Measurements from ENCODE around the gene INAVA.

Gene INAVA

DNA sequence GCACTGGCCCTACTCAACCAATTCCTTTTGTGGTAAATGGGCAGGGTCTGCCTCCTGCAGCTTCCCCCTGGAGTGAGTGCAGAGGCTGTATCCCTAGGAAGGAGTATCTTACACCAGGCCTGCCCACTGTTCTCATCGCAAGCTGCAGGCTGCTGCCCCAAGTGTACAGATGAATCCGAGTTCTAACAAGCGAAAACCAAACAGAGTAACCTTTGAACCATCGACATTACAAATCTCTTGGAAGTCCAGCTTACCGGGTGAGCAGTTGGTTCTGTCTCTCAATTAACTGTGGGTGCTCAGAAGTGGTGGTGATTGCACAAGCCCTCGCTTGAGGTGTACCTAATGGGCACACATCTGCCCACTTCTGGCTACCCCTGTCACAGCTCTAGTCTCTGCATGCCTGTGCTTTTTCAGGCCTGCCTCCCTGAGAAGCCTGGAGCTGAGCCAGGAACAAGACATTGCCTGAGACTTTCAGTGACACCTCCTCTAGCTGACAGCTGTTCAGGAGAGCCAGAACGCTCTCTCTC lies 22.7 kb downstream of the INAVA start:
- Mint-ChIP-seq H3K4me1 (no peaks in the 10 kb centered on the region), H3K36me3 (ENCODE audit: low read depth) (peaks cover 5% of the 10 kb centered on the region), H3K27ac (no peak overlapping the region), H3K27me3 (ENCODE audit: low read depth, poor library complexity) (peaks cover 7% of the 10 kb centered on the region), H3K9me3 (no peaks in the 10 kb centered on the region), H3K4me3 (no peak overlapping the region)
- no peak for TF ChIP-seq CTCF (IDR thresholded peaks at IDR 0.05)
- DNase-seq: no peak

DNA sequence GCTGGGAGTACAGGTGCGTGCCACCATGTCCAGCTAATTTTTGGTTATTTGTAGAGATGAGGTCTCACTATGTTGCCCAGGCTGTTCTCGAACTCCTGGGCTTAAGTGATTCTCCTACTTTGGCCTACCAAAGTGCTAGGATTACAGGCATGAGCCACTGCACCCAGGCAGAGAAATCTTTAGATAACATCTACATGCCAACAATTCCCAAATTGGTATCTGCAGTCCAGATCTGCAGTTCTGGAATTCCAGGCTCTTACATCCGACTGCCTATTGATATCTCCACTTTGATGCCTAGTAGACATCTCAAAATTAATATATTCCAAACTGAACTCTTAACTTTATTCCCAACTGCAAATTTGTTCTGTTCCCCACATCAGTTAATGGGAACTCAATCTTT lies 23.3 kb downstream of the INAVA start:
- no peak for DNase-seq
- no peak overlapping the region for H3K27ac Mint-ChIP-seq
- no peaks in the 10 kb centered on the region for H3K9me3 Mint-ChIP-seq
- H3K4me1 Mint-ChIP-seq: no peaks in the 10 kb centered on the region
- H3K4me3 Mint-ChIP-seq: no peak overlapping the region
- H3K27me3 Mint-ChIP-seq (ENCODE audit: low read depth, poor library complexity): peaks cover 7% of the 10 kb centered on the region
- no peaks in the 10 kb centered on the region for H3K36me3 Mint-ChIP-seq (ENCODE audit: low read depth)
- no peak for TF ChIP-seq CTCF (IDR thresholded peaks at IDR 0.05)

DNA sequence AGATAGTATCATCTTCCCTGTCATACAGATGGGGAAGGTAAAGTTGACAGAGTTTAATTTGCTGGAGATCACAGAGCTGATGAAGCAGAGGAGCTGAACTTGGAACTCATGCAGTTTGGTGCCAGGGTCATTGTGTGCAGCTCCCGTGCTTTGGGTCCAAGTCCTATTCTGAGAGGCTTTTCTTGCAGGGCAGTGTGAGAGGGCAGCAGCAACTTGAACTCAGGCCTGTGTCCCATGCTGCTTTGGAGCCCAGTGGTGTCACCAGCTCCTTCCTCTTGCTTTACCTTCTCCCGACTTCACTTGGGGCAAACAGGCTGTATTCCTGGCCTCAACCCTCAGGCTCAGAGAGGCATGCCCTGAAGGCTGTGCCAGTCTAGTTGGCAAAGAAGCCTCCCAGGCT lies 24.7 kb downstream of the INAVA start:
- H3K27me3 Mint-ChIP-seq (ENCODE audit: low read depth, poor library complexity): peaks cover 13% of the 10 kb centered on the region
- H3K36me3 Mint-ChIP-seq (ENCODE audit: low read depth): no peaks in the 10 kb centered on the region
- no peak overlapping the region for H3K27ac Mint-ChIP-seq
- H3K4me1 Mint-ChIP-seq: no peaks in the 10 kb centered on the region
- H3K9me3 Mint-ChIP-seq: no peaks in the 10 kb centered on the region
- no peak overlapping the region for H3K4me3 Mint-ChIP-seq
- TF ChIP-seq CTCF (IDR thresholded peaks at IDR 0.05): no peak
- DNase-seq: no peak

DNA sequence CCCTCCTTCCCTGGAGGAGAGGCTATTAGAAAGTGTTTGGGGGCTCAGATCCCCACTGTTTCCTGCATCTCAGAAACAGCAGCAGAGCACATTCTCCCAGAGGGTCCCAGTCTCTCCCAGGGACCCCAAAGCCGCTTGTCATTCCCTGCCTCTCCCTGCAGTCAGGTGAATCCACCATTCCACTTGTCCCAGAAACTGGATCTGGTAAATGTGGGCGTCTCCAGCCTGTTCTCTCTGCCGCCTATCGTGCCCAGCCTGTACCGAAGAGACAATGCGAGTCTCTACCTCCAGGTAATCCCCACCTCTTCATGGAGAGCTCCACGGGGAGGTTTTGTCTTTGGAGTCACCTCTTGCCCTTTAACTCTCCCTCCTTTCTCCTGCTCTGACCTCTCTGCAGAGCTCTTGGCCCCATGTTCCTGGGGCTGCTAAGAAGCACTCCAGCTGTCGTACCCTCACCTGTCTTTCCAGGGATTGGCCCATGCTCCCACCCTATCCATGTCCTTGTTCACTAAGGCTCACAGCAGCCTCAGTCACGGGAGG lies 26.9 kb downstream of the INAVA start:
- H3K27ac Mint-ChIP-seq: peak overlapping the region; percentile 46
- H3K4me1 Mint-ChIP-seq: no peaks in the 10 kb centered on the region
- DNase-seq: no peak
- no peak for TF ChIP-seq CTCF (IDR thresholded peaks at IDR 0.05)
- no peaks in the 10 kb centered on the region for H3K9me3 Mint-ChIP-seq
- H3K27me3 Mint-ChIP-seq (ENCODE audit: low read depth, poor library complexity): peaks cover 13% of the 10 kb centered on the region
- H3K4me3 Mint-ChIP-seq: no peak overlapping the region
- H3K36me3 Mint-ChIP-seq (ENCODE audit: low read depth): no peaks in the 10 kb centered on the region

DNA sequence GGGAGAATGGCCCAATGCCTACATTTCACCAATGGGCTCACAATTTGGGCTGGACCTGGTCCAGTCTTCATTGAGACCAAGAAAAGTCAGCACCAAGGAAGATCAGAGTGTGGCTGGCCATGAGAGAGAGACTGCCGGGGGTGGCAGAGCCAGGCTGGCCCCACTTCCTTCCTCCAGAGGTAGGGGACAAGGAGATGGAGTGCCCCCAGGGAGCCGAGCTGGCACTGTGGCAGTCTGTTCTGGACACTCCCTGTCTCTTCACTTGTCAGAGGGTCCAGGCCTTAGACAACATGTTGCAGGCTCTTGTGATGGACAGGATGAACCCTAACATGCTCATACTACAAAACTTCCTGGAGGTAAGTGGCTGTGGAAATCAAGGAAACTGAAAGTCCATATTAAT lies 27.7 kb downstream of the INAVA start:
- Mint-ChIP-seq H3K4me1 (no peaks in the 10 kb centered on the region), H3K27me3 (ENCODE audit: low read depth, poor library complexity) (peaks cover 13% of the 10 kb centered on the region)
- DNase-seq: no peak

More for the DNA sequence above, 27.7 kb downstream of the INAVA start:
- no peak overlapping the region for H3K27ac Mint-ChIP-seq
- H3K9me3 Mint-ChIP-seq: no peaks in the 10 kb centered on the region
- no peaks in the 10 kb centered on the region for H3K36me3 Mint-ChIP-seq (ENCODE audit: low read depth)
- no peak for TF ChIP-seq CTCF (IDR thresholded peaks at IDR 0.05)
- no peak overlapping the region for H3K4me3 Mint-ChIP-seq
